ENCODE measurements around the gene ATP2B3. TPM values are rescaled to one million over a fixed set of nuclear protein-coding genes. Genes with fewer than 3 reads are reported as not detected.

ATP2B3 gene
- total and polyA plus RNA-seq, 2 experiments from 2014 or later = 0.17 TPM; not detected in 1

DNA sequence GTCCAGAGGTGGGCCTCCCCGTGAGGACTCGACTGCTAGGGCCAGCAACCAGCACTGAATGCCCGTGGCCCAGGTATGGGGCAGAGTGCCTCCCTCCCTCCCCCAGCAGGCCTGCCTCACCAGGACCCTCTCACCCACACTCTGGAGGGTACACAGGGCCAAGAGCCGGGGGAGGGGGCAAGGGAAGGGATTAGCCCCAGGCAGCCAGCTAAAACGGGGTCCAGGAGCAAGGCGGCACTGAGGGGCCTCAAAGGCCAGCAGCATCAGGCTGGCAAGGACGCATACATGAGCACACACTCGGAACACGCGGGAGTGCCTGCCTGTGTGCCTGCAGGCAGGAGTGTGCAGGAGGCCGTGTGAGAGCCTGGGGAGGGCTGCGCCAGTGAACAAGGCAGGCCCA is 111.2 kb downstream of the ATP2B3 start:
- no peak overlapping the region for H3K4me2 ChIP-seq
- DNase-seq (ENCODE audit: low spot score) (no peak), ATAC-seq (no peak)
- no peaks in the 10 kb centered on the region for H3K36me3 ChIP-seq (ENCODE audit: insufficient read depth)
- Mint-ChIP-seq H3K27ac (no peak overlapping the region), H3K4me3 (no peak overlapping the region), H3K9me3 (no peaks in the 10 kb centered on the region), H3K4me1 (no peaks in the 10 kb centered on the region), H3K27me3 (ENCODE audit: insufficient read depth, low read depth, poor library complexity) (peaks cover 1% of the 10 kb centered on the region), H3K36me3 (ENCODE audit: low read depth) (no peaks in the 10 kb centered on the region)
- no peaks in the 10 kb centered on the region for H3K79me2 ChIP-seq (replicated peaks; ENCODE audit: insufficient read depth)
- H2AFZ ChIP-seq = no peak overlapping the region
- no peak overlapping the region for H3K4me3 ChIP-seq
- no peaks in the 10 kb centered on the region for H3K27me3 ChIP-seq (ENCODE audit: insufficient read depth)
- no peaks in the 10 kb centered on the region for H3K4me1 ChIP-seq (ENCODE audit: insufficient read depth)
- no peaks in the 10 kb centered on the region for H3F3A ChIP-seq (replicated peaks; ENCODE audit: low read depth)
- no peak overlapping the region for H3K27ac ChIP-seq (ENCODE audit: low read depth)
- TF ChIP-seq, protein P1, sequence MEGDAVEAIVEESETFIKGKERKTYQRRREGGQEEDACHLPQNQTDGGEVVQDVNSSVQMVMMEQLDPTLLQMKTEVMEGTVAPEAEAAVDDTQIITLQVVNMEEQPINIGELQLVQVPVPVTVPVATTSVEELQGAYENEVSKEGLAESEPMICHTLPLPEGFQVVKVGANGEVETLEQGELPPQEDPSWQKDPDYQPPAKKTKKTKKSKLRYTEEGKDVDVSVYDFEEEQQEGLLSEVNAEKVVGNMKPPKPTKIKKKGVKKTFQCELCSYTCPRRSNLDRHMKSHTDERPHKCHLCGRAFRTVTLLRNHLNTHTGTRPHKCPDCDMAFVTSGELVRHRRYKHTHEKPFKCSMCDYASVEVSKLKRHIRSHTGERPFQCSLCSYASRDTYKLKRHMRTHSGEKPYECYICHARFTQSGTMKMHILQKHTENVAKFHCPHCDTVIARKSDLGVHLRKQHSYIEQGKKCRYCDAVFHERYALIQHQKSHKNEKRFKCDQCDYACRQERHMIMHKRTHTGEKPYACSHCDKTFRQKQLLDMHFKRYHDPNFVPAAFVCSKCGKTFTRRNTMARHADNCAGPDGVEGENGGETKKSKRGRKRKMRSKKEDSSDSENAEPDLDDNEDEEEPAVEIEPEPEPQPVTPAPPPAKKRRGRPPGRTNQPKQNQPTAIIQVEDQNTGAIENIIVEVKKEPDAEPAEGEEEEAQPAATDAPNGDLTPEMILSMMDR (conservative IDR thresholded peaks at IDR 0.05; ENCODE audit: low read depth in 2 of 2) = no peak
- TF ChIP-seq CREB1 (CRISPR knock-in tag; IDR thresholded peaks at IDR 0.05; ENCODE audit: low read depth) = no peak
- TF ChIP-seq, protein P2, sequence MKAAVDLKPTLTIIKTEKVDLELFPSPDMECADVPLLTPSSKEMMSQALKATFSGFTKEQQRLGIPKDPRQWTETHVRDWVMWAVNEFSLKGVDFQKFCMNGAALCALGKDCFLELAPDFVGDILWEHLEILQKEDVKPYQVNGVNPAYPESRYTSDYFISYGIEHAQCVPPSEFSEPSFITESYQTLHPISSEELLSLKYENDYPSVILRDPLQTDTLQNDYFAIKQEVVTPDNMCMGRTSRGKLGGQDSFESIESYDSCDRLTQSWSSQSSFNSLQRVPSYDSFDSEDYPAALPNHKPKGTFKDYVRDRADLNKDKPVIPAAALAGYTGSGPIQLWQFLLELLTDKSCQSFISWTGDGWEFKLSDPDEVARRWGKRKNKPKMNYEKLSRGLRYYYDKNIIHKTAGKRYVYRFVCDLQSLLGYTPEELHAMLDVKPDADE (IDR thresholded peaks at IDR 0.05) = no peak
- TF ChIP-seq EZH2 (IDR thresholded peaks at IDR 0.05; ENCODE audit: low read depth, unreplicated experiment) = no peak
- no peak for TF ChIP-seq JUNB (IDR thresholded peaks at IDR 0.05; ENCODE audit: unreplicated experiment)
- no peak for TF ChIP-seq STAT1 (IDR thresholded peaks at IDR 0.05; ENCODE audit: unreplicated experiment)
- TF ChIP-seq, protein P3, sequence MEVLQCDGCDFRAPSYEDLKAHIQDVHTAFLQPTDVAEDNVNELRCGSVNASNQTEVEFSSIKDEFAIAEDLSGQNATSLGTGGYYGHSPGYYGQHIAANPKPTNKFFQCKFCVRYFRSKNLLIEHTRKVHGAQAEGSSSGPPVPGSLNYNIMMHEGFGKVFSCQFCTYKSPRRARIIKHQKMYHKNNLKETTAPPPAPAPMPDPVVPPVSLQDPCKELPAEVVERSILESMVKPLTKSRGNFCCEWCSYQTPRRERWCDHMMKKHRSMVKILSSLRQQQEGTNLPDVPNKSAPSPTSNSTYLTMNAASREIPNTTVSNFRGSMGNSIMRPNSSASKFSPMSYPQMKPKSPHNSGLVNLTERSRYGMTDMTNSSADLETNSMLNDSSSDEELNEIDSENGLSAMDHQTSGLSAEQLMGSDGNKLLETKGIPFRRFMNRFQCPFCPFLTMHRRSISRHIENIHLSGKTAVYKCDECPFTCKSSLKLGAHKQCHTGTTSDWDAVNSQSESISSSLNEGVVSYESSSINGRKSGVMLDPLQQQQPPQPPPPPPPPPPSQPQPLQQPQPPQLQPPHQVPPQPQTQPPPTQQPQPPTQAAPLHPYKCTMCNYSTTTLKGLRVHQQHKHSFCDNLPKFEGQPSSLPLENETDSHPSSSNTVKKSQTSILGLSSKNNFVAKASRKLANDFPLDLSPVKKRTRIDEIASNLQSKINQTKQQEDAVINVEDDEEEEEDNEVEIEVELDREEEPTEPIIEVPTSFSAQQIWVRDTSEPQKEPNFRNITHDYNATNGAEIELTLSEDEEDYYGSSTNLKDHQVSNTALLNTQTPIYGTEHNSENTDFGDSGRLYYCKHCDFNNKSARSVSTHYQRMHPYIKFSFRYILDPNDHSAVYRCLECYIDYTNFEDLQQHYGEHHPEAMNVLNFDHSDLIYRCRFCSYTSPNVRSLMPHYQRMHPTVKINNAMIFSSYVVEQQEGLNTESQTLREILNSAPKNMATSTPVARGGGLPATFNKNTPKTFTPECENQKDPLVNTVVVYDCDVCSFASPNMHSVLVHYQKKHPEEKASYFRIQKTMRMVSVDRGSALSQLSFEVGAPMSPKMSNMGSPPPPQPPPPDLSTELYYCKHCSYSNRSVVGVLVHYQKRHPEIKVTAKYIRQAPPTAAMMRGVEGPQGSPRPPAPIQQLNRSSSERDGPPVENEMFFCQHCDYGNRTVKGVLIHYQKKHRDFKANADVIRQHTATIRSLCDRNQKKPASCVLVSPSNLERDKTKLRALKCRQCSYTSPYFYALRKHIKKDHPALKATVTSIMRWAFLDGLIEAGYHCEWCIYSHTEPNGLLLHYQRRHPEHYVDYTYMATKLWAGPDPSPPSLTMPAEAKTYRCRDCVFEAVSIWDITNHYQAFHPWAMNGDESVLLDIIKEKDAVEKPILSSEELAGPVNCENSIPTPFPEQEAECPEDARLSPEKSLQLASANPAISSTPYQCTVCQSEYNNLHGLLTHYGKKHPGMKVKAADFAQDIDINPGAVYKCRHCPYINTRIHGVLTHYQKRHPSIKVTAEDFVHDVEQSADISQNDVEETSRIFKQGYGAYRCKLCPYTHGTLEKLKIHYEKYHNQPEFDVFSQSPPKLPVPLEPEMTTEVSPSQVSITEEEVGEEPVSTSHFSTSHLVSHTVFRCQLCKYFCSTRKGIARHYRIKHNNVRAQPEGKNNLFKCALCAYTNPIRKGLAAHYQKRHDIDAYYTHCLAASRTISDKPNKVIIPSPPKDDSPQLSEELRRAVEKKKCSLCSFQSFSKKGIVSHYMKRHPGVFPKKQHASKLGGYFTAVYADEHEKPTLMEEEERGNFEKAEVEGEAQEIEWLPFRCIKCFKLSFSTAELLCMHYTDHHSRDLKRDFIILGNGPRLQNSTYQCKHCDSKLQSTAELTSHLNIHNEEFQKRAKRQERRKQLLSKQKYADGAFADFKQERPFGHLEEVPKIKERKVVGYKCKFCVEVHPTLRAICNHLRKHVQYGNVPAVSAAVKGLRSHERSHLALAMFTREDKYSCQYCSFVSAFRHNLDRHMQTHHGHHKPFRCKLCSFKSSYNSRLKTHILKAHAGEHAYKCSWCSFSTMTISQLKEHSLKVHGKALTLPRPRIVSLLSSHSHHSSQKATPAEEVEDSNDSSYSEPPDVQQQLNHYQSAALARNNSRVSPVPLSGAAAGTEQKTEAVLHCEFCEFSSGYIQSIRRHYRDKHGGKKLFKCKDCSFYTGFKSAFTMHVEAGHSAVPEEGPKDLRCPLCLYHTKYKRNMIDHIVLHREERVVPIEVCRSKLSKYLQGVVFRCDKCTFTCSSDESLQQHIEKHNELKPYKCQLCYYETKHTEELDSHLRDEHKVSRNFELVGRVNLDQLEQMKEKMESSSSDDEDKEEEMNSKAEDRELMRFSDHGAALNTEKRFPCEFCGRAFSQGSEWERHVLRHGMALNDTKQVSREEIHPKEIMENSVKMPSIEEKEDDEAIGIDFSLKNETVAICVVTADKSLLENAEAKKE (CRISPR knock-in tag; IDR thresholded peaks at IDR 0.05) = no peak
- TF ChIP-seq POLR2AphosphoS5 (IDR thresholded peaks at IDR 0.05; ENCODE audit: low read depth) = no peak
- TF ChIP-seq EZH2phosphoT487 (IDR thresholded peaks at IDR 0.05; ENCODE audit: unreplicated experiment) = no peak
- TF ChIP-seq, protein P4, sequence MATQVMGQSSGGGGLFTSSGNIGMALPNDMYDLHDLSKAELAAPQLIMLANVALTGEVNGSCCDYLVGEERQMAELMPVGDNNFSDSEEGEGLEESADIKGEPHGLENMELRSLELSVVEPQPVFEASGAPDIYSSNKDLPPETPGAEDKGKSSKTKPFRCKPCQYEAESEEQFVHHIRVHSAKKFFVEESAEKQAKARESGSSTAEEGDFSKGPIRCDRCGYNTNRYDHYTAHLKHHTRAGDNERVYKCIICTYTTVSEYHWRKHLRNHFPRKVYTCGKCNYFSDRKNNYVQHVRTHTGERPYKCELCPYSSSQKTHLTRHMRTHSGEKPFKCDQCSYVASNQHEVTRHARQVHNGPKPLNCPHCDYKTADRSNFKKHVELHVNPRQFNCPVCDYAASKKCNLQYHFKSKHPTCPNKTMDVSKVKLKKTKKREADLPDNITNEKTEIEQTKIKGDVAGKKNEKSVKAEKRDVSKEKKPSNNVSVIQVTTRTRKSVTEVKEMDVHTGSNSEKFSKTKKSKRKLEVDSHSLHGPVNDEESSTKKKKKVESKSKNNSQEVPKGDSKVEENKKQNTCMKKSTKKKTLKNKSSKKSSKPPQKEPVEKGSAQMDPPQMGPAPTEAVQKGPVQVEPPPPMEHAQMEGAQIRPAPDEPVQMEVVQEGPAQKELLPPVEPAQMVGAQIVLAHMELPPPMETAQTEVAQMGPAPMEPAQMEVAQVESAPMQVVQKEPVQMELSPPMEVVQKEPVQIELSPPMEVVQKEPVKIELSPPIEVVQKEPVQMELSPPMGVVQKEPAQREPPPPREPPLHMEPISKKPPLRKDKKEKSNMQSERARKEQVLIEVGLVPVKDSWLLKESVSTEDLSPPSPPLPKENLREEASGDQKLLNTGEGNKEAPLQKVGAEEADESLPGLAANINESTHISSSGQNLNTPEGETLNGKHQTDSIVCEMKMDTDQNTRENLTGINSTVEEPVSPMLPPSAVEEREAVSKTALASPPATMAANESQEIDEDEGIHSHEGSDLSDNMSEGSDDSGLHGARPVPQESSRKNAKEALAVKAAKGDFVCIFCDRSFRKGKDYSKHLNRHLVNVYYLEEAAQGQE (IDR thresholded peaks at IDR 0.05; ENCODE audit: unreplicated experiment) = no peak
- no peak for TF ChIP-seq NANOG (IDR thresholded peaks at IDR 0.05; ENCODE audit: borderline replicate concordance)
- no peak for TF ChIP-seq ZNF114 (CRISPR knock-in tag; IDR thresholded peaks at IDR 0.05)
- H4K20me1 ChIP-seq (replicated peaks; ENCODE audit: insufficient read depth) = no peaks in the 10 kb centered on the region
- no peaks in the 10 kb centered on the region for H3K9me2 ChIP-seq (ENCODE audit: insufficient read depth)

Measured in GM23338 (cell line).